ENCODE data around the gene TMEM101. TPM values are rescaled to one million over a fixed set of nuclear protein-coding genes. Genes with fewer than 3 reads are reported as not detected.
A peak's percentile ranks its signal among the peaks of the same experiment; 100 is the strongest.

Gene TMEM101
- total and polyA plus RNA-seq, 2 of the 13 experiments (the other 11 are each of a cell fraction or from before 2014, with no cell fraction given), result 72.0 to 100 TPM

DNA sequence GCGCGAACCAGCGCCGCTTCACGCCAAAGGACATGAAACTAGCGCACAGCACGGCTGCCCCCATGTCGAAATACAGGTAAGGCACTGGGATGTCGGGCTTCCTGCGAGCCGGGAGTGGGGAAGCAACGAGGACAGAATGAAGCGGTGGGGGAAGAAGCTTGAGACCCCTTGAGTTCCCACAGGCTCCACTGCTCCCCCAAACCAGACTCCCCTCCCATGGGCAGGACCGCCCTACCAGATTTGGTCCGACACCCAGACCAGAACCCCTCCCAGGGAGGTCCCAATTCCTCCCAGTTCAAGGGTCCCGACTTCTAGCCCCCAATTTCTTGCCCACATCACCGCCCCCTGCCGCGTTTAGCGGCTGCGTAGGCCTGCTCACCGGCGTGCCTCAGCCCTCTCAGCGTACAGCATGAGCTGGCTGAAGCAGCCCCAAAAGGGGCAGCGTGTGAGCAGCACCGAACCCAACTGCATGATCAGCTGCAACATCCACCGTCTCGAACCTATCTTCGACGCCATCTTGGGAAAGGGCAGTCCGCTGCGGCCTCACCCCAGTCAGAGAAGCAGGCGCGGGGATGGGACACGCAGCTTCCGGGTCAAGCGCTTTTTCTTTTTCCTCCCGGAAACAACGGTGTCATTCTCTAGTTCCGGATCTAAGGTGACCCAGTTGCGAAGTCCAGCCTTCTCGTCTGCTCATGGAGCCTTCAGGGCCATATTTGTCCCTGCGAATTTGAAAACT, at the start of gene TMEM101 (continued):
- TF ChIP-seq, protein P1, sequence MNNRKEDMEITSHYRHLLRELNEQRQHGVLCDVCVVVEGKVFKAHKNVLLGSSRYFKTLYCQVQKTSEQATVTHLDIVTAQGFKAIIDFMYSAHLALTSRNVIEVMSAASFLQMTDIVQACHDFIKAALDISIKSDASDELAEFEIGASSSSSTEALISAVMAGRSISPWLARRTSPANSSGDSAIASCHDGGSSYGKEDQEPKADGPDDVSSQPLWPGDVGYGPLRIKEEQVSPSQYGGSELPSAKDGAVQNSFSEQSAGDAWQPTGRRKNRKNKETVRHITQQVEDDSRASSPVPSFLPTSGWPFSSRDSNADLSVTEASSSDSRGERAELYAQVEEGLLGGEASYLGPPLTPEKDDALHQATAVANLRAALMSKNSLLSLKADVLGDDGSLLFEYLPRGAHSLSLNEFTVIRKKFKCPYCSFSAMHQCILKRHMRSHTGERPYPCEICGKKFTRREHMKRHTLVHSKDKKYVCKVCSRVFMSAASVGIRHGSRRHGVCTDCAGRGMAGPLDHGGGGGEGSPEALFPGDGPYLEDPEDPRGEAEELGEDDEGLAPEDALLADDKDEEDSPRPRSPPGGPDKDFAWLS (CRISPR knock-in tag; IDR thresholded peaks at IDR 0.05; ENCODE audit: borderline replicate concordance), result peak; percentile 52; the same call in 1 of the 2 replicates
- TF ChIP-seq ZNF776 (CRISPR knock-in tag; IDR thresholded peaks at IDR 0.05), result peak; percentile 81; the same call in 1 of the 2 replicates
- 0 out of 2 replicates have a peak, but pooled peaks have one; percentile 82 for TF ChIP-seq TSC22D2 (CRISPR knock-in tag; IDR thresholded peaks at IDR 0.05; ENCODE audit: borderline replicate concordance)
- TF ChIP-seq HOMEZ (CRISPR knock-in tag; IDR thresholded peaks at IDR 0.05; ENCODE audit: low read depth), result peak; percentile 73; the same call in 1 of the 2 replicates
- no peak for TF ChIP-seq ZUFSP (CRISPR knock-in tag; IDR thresholded peaks at IDR 0.05; ENCODE audit: borderline replicate concordance)
- TF ChIP-seq MTF2 (CRISPR knock-in tag; IDR thresholded peaks at IDR 0.05; ENCODE audit: borderline replicate concordance), result peak; percentile 98
- peak; percentile 79; the same call in 1 of the 2 replicates for TF ChIP-seq EED (CRISPR knock-in tag; IDR thresholded peaks at IDR 0.05)
- peak; percentile 94 for TF ChIP-seq MAF1 (CRISPR knock-in tag; IDR thresholded peaks at IDR 0.05; ENCODE audit: borderline replicate concordance)
- TF ChIP-seq ZNF746 (CRISPR knock-in tag; IDR thresholded peaks at IDR 0.05), result peak; percentile 66; the same call in 1 of the 2 replicates
- peak; percentile 95 for TF ChIP-seq ASH2L (IDR thresholded peaks at IDR 0.05; ENCODE audit: insufficient read length, low read depth, low read length)
- peak; percentile 96 for TF ChIP-seq ZZZ3 (CRISPR knock-in tag; IDR thresholded peaks at IDR 0.05; ENCODE audit: borderline replicate concordance)
- TF ChIP-seq BHLHE40 (IDR thresholded peaks at IDR 0.05; ENCODE audit: low read length), result peak; percentile 63
- TF ChIP-seq, protein P2, sequence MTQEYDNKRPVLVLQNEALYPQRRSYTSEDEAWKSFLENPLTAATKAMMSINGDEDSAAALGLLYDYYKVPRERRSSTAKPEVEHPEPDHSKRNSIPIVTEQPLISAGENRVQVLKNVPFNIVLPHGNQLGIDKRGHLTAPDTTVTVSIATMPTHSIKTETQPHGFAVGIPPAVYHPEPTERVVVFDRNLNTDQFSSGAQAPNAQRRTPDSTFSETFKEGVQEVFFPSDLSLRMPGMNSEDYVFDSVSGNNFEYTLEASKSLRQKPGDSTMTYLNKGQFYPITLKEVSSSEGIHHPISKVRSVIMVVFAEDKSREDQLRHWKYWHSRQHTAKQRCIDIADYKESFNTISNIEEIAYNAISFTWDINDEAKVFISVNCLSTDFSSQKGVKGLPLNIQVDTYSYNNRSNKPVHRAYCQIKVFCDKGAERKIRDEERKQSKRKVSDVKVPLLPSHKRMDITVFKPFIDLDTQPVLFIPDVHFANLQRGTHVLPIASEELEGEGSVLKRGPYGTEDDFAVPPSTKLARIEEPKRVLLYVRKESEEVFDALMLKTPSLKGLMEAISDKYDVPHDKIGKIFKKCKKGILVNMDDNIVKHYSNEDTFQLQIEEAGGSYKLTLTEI (CRISPR knock-in tag; conservative IDR thresholded peaks at IDR 0.05), result no peak
- TF ChIP-seq ZNF512 (CRISPR knock-in tag; IDR thresholded peaks at IDR 0.05), result no peak
- TF ChIP-seq TCF12 (IDR thresholded peaks at IDR 0.05), result no peak
- TF ChIP-seq TCF12 (CRISPR knock-in tag; IDR thresholded peaks at IDR 0.05), result peak; percentile 54; the same call in 1 of the 2 replicates
- TF ChIP-seq ZNF441 (CRISPR knock-in tag; IDR thresholded peaks at IDR 0.05; ENCODE audit: borderline replicate concordance), result peak; percentile 72
- TF ChIP-seq ZNF883 (CRISPR knock-in tag; IDR thresholded peaks at IDR 0.05; ENCODE audit: not compliant biosample characterization), result peak; percentile 86
- no peak for TF ChIP-seq SYNCRIP (IDR thresholded peaks at IDR 0.05; ENCODE audit: insufficient read depth, low read depth, low read length)

Measured in HepG2 (cell line).